Activated T-cell treated with anti-CD3 and anti-CD28 coated beads for 1 hour (primary cell): ENCODE data around the gene NCR3LG1.

Experiments
- DNase-seq: peaks from one replicate; pipeline ENCODE4 v3.0.0-alpha.2; 2020; ENCODE audit warnings: low read depth

Gene NCR3LG1

GRCh38 chr11:17369684-17370243 is 18.2 kb downstream of the NCR3LG1 start:
- DNase-seq: no peak

DNA sequence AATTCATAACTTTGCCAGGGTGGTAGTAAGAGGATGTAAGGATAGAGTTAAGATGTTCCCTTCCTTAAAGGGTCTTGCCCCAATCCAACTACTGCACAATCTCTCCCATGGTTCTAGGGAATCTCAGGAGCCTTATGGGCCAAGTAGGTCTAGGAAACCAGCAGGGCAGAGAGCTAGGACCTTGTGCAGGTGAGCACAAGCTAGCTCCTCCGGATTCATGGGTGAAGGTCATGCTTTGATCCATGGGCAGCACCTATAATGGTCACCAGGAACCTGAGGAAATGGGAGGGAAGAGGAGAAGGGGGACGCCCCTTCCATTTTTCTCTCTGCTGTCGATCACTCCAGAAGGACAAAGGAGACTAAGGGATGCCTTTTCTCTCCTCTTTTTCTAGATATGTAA is 20.0 kb downstream of the NCR3LG1 start:
- no peak for DNase-seq

DNA sequence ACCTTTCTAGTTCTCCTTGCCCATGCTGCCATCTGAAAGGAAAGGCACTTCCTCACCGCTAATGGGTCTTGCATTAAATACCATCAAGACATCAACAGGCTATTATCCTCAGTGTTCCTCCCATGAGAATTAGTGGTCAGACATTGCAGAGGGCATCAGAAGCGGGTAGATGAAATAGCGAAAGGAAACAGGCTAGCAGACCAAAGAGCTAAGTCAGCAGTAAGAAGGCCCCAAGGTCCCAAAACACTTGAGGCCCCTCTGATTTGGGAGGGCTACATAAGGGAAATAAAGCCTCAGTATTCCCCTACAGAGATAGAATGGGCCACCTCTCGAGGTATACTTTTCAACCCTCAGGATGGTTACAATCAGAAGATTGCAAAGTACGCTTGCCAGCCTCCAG is 23.9 kb downstream of the NCR3LG1 start:
- DNase-seq: no peak

DNA sequence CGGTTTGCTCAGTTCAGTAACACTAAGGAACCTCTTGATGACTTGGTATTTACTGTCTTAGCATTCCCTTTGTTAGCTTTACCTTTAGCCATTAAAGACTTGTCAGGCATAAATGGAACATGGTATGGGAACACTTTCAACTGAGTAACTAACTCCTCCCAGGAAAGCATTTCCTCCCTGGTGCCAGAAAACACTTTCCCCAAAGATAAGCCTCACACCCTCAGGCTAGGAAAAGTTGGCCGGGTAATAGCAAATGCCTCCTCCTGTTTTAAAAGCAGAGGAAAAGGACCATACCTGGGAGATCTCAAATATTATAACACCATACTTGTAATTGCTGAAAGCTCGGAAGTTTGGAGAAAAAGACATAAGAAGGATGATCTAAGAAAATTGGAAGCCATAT is 24.9 kb downstream of the NCR3LG1 start:
- DNase-seq: no peak

DNA sequence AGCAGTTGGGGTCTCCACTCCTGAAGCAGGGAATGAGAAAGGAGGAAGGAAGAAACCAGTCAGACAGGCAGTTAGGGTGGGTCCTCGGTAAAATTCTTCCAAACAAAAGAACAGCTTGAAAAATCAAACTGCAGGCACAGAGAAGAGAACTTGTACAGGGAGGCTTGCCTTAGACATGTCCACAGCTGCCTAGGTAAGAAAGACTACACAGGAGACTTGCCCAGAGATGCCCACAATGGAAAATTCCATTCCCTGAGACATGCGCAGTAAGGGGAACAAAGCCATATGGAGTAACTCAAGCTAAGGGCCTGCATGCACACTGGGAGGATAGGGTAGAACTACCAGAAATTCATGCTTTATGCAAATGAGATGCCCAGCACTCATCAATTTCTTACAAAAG is 27.1 kb downstream of the NCR3LG1 start:
- DNase-seq: no peak

DNA sequence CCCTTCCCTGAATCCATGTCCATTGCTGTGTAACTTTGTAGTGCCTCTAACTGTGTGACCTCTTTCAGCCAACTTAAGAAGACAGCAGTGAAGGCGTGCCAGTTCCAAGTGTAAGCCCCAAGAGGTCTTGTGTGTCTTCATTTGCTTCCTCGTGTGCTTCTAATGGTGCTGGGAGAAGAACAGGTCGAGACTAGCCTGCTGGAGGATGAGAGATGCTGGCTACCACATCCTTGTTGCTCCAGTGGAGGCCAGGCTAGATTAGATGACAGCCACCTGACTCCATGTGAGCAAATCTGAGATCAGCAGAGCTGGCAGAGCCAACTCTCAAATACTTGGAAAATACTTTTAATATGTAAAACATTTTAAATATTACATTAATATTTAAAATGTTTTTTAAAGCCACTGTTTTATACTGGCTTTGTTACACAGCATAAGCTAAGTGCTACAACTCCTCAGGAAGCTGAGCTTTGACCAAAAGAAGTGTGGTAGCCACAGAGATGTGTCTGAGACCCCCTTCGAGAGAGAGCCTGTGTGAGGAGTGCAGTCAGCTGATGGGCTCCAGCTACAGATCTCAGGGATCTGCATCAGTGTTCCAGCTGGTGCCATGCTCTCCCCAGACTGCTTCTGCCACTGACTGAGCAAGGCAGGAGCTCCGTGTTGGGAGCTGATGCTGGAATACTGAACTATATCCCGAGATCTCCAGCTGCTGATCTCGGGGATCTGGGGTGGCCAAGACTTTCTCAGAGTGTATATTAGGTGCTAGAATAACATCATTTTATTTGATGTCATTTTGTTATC is 28.0 kb downstream of the NCR3LG1 start:
- DNase-seq: no peak

GRCh38 chr11:17381156-17381555 is 29.6 kb downstream of the NCR3LG1 start:
- DNase-seq: no peak

GRCh38 chr11:17382046-17382728 is 30.6 kb downstream of the NCR3LG1 start:
- no peak for DNase-seq

GRCh38 chr11:17383461-17383860 is 31.9 kb downstream of the NCR3LG1 start:
- DNase-seq: no peak

- peak; percentile 82 for DNase-seq
These were observed 32.5 kb downstream of the NCR3LG1 start for GRCh38 chr11:17384002-17384511.

GRCh38 chr11:17385492-17385891 is 33.9 kb downstream of the NCR3LG1 start:
- no peak for DNase-seq

GRCh38 chr11:17385926-17386325 is 34.3 kb downstream of the NCR3LG1 start:
- no peak for DNase-seq

- no peak for DNase-seq
These were observed 34.9 kb downstream of the NCR3LG1 start for GRCh38 chr11:17386331-17387084.

- DNase-seq: no peak
These were observed 35.7 kb downstream of the NCR3LG1 start for GRCh38 chr11:17387254-17387653.

DNA sequence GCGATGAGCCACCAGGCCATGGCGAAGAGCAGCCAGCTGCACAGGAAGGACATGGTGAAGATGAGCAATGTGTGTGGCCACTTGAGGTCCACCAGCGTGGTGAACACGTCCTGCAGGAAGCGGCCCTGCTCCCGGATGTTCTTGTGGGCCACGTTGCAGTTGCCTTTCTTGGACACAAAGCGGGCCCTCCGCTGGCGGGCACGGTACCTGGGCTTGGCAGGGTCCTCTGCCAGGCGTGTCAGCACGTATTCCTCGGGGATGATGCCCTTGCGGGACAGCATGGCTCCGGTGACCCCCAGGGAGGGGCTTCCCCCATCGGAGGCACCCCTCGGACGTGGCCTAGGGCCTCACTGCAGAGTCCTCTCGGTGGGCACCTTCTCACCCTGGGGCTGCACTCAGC is 36.2 kb downstream of the NCR3LG1 start:
- DNase-seq: no peak

DNA sequence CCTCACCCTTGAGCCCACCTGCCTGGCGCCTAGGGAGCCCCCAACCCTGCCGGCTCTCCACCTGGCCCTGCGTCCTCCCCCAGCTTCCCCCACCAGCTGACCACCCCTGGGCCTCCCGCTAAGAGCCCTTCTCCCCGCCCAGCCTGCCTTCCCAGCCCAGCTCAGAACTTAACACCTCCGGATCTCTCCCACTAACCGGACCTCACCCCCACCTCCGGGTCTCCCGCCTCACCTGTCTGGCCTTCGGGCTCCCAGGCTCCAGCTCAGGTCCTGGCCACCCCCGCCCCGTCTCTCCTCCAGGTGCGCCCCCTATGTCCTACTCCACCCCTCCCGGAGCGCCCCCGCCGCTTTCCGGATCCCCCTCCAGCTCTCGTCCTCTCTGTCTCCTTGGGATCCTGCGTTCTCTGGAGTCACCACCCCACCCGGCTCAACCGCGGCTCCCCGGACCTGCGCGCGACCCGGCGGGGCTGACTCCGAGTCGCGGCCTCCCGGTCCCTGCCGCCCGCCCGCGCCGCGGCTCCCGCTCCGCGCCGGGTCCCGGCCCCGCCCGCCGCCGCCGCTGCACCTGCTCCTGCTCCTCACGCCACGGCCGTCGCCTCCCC is 37.1 kb downstream of the NCR3LG1 start, which contains the start of gene KCNJ11:
KCNJ11 (minus strand) TSS at position 51 of the 602 bp plus-strand sequence. CDS start 568 bp downstream, outside the sequence.
- peak; percentile 14 for DNase-seq

- peak; percentile 74 for DNase-seq
These were observed 37.8 kb downstream of the NCR3LG1 start for GRCh38 chr11:17389211-17389956.

GRCh38 chr11:17389957-17390649 is 38.5 kb downstream of the NCR3LG1 start:
- DNase-seq: no peak

- DNase-seq: no peak
These were observed 40.1 kb downstream of the NCR3LG1 start for GRCh38 chr11:17391493-17392355.
